Mucosa of stomach (tissue), 1 donor: ENCODE data around the gene CRISP3.
"Not testable (repeated sequence)": the region's sequence is repeated elsewhere in the genome, so short reads cannot be mapped to it uniquely, and the experiment has no call there.

Experiments
- H3K27me3 ChIP-seq: one replicate; pipeline ENCODE4 v1.7.0; 2013; ENCODE audit warnings: mild to moderate bottlenecking, low read length; ENCODE audit not compliant: control insufficient read depth, insufficient read depth
- H3K36me3 ChIP-seq: one replicate; pipeline ENCODE4 v1.7.0; 2013; ENCODE audit warnings: low read length; ENCODE audit not compliant: control insufficient read depth, insufficient read depth
- H3K4me1 ChIP-seq: one replicate; pipeline ENCODE4 v1.7.0; 2013; ENCODE audit warnings: mild to moderate bottlenecking, low read length; ENCODE audit not compliant: control insufficient read depth, insufficient read depth
- H3K4me3 ChIP-seq: one replicate; pipeline ENCODE4 v1.7.0; 2013; ENCODE audit warnings: low read length
- H3K9ac ChIP-seq: one replicate; pipeline ENCODE4 v1.7.0; 2013; ENCODE audit warnings: mild to moderate bottlenecking, low read length, moderate library complexity
- H3K9me3 ChIP-seq: one replicate; pipeline ENCODE4 v1.7.0; 2013; ENCODE audit warnings: mild to moderate bottlenecking, low read length, moderate library complexity; ENCODE audit not compliant: control insufficient read depth
- donor health status: Pancreatic carcinoma.

The CRISP3 gene

GRCh38 chr6:49739423-49739822 lies 4.8 kb downstream of the CRISP3 start:
- Histone ChIP-seq H3K4me1 (no peaks in the 10 kb centered on the region), H3K4me3 (no peak overlapping the region), H3K36me3 (no peaks in the 10 kb centered on the region), H3K9me3 (no peaks in the 10 kb centered on the region), H3K27me3 (no peaks in the 10 kb centered on the region), H3K9ac (no peak overlapping the region)

- Histone ChIP-seq H3K27me3 (no peaks in the 10 kb centered on the region), H3K36me3 (no peaks in the 10 kb centered on the region), H3K4me3 (no peak overlapping the region), H3K9me3 (no peaks in the 10 kb centered on the region), H3K9ac (no peak overlapping the region), H3K4me1 (no peaks in the 10 kb centered on the region)
Measured at GRCh38 chr6:49736017-49736508, 8.1 kb downstream of the CRISP3 start.

GRCh38 chr6:49733680-49734079 lies 10.5 kb downstream of the CRISP3 start:
- no peaks in the 10 kb centered on the region for H3K27me3 ChIP-seq
- H3K9me3 ChIP-seq: no peaks in the 10 kb centered on the region
- no peak overlapping the region for H3K4me3 ChIP-seq
- H3K36me3 ChIP-seq: no peaks in the 10 kb centered on the region
- no peak overlapping the region for H3K9ac ChIP-seq
- no peaks in the 10 kb centered on the region for H3K4me1 ChIP-seq

- H3K4me1 ChIP-seq: no peaks in the 10 kb centered on the region
- H3K9me3 ChIP-seq: no peaks in the 10 kb centered on the region
- H3K36me3 ChIP-seq: no peaks in the 10 kb centered on the region
- no peak overlapping the region for H3K9ac ChIP-seq
- H3K27me3 ChIP-seq: no peaks in the 10 kb centered on the region
- no peak overlapping the region for H3K4me3 ChIP-seq
Measured at GRCh38 chr6:49732781-49733180, 11.4 kb downstream of the CRISP3 start.

- H3K4me3 ChIP-seq: no peak overlapping the region
- H3K4me1 ChIP-seq: no peaks in the 10 kb centered on the region
- no peak overlapping the region for H3K9ac ChIP-seq
- H3K9me3 ChIP-seq: no peaks in the 10 kb centered on the region
- H3K36me3 ChIP-seq: no peaks in the 10 kb centered on the region
- H3K27me3 ChIP-seq: no peaks in the 10 kb centered on the region
Measured at GRCh38 chr6:49730251-49730650, 13.9 kb downstream of the CRISP3 start.

- not testable (repeated sequence) for H3K4me3 ChIP-seq, H3K36me3 ChIP-seq, H3K4me1 ChIP-seq, H3K9ac ChIP-seq, H3K9me3 ChIP-seq, H3K27me3 ChIP-seq
Measured at GRCh38 chr6:49723917-49724316, 20.3 kb downstream of the CRISP3 start.

GRCh38 chr6:49721297-49721696 lies 22.9 kb downstream of the CRISP3 start:
- no peak overlapping the region for H3K4me3 ChIP-seq
- no peak overlapping the region for H3K9ac ChIP-seq
- no peaks in the 10 kb centered on the region for H3K27me3 ChIP-seq
- H3K36me3 ChIP-seq: no peaks in the 10 kb centered on the region
- H3K9me3 ChIP-seq: no peaks in the 10 kb centered on the region
- H3K4me1 ChIP-seq: no peaks in the 10 kb centered on the region

GRCh38 chr6:49720372-49720771 lies 23.8 kb downstream of the CRISP3 start:
- no peaks in the 10 kb centered on the region for H3K36me3 ChIP-seq
- H3K4me1 ChIP-seq: no peaks in the 10 kb centered on the region
- H3K9me3 ChIP-seq: no peaks in the 10 kb centered on the region
- H3K27me3 ChIP-seq: no peaks in the 10 kb centered on the region
- H3K4me3 ChIP-seq: no peak overlapping the region
- no peak overlapping the region for H3K9ac ChIP-seq

- H3K27me3 ChIP-seq: no peaks in the 10 kb centered on the region
- no peaks in the 10 kb centered on the region for H3K36me3 ChIP-seq
- no peak within 1 kb of the TSS for H3K4me3 ChIP-seq
- H3K4me1 ChIP-seq: no peaks in the 10 kb centered on the region
- H3K9ac ChIP-seq: no peak within 1 kb of the TSS
- no peaks in the 10 kb centered on the region for H3K9me3 ChIP-seq
Measured at GRCh38 chr6:49713346-49713745, 30.8 kb downstream of the CRISP3 start, which contains the start of gene CRISP2. Gene CRISP2, minus strand, starts transcription at chr6:49713543. Its CDS starts 4,347 bp downstream, at chr6:49709196.

- no peaks in the 10 kb centered on the region for H3K9me3 ChIP-seq
- no peaks in the 10 kb centered on the region for H3K36me3 ChIP-seq
- no peaks in the 10 kb centered on the region for H3K27me3 ChIP-seq
- no peak overlapping the region for H3K4me3 ChIP-seq
- no peaks in the 10 kb centered on the region for H3K4me1 ChIP-seq
- no peak overlapping the region for H3K9ac ChIP-seq
Measured at GRCh38 chr6:49698478-49698877, 45.7 kb downstream of the CRISP3 start.

- H3K9ac ChIP-seq: no peak overlapping the region
- H3K27me3 ChIP-seq: no peaks in the 10 kb centered on the region
- H3K4me3 ChIP-seq: no peak overlapping the region
- no peaks in the 10 kb centered on the region for H3K9me3 ChIP-seq
- no peaks in the 10 kb centered on the region for H3K4me1 ChIP-seq
- H3K36me3 ChIP-seq: no peaks in the 10 kb centered on the region
Measured at GRCh38 chr6:49693512-49693911, 50.7 kb downstream of the CRISP3 start.

GRCh38 chr6:49692534-49692933 lies 51.7 kb downstream of the CRISP3 start:
- H3K9ac ChIP-seq: no peak overlapping the region
- H3K36me3 ChIP-seq: no peaks in the 10 kb centered on the region
- H3K9me3 ChIP-seq: no peaks in the 10 kb centered on the region
- no peak overlapping the region for H3K4me3 ChIP-seq
- no peaks in the 10 kb centered on the region for H3K4me1 ChIP-seq
- no peaks in the 10 kb centered on the region for H3K27me3 ChIP-seq
